Endometrial microvascular endothelial cells (primary cell): Measurements from ENCODE around the gene TMEM95. TPM values are rescaled to one million over a fixed set of nuclear protein-coding genes. Genes with fewer than 3 reads are reported as not detected.
"Not testable (repeated sequence)": the region's sequence is repeated elsewhere in the genome, so short reads cannot be mapped to it uniquely, and the experiment has no call there.

Experiments
- in situ Hi-C: cut with HindIII; loops from 2 replicates; pipeline ENCODE4 v1.10.0; 2017; ENCODE audit warnings: low sequenced_read_pairs, low pct_unique_long_range_greater_than_20kb; ENCODE audit errors: inconsistent ontology term
- total RNA-seq: library from RNA; depleted of rRNA; stranded (reverse); fragments of >200 nt; gene quantifications from one replicate; pipeline ENCODE4 v1.2.3, GENCODE V29; 2015; ENCODE audit errors: inconsistent ontology term

Gene TMEM95
- total RNA-seq, 1 donor from 2014 or later: not detected

DNA sequence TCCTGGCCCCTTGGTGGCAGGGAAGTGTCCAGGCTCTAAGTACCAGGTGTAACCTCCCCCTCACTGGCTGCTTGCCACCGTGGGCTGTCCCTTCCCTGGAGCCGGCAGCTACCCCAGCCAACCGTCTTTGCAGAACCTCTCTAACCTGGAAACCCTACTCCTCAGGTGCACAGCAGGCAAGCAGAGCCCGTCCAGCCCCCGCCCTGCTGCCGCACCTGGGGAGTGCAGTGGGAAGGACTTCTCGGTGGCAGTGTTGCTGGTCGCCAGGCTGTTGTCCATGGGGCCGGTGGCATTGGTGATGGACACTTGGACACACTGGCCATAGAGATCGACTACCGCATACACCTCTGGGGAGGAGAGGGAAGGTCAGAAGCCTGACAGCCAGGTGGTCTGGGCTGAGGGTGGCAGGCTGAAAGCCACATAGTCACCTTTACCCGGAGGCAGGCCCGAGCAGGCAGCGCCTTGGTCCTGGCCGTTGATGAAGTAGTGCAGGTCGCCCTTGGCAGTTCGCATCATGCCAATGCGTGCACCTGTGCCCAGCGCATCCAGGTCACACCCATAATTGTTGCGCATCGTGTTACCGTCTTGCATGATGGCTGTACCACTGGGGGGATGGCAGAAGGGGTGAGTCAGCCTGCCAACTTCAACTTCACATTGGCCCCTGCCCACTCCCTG lies 32.3 kb upstream of the TMEM95 start:
- in situ Hi-C loops: no loop called here

DNA sequence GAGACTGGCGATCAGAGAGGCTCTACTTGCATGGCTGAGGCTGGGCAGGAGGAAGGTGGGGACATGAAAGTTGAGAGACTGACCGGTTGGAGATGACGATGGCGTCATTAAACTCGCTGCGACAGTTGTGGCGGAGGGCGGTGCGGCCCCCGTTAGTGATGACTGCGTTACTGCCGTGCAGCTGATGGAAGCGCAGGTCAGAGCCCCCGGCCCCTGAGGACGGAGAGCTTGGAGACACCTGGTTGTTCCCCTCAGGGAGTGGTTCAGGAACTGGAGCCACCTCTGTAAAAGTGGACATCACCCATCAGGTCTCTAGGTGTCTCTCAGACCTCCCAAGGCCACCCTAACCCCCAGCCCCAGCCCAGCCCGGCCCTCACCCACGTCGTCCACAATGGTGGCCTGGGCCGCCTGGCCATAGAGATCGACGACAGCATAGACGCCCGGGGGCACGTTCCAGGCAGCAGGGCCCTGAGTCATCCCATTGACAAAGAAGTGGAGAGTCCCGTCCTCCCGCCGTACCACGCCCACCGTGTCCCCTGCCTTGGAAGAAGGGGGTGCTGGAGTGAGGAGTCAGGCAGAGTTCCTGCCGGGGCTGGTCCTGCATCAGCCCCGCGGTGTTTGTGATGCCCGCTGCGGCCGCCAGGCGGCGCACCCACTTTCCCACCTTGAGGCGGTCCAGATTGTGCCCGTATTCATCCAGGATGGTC lies 31.1 kb upstream of the TMEM95 start:
- in situ Hi-C loops: no loop called here

DNA sequence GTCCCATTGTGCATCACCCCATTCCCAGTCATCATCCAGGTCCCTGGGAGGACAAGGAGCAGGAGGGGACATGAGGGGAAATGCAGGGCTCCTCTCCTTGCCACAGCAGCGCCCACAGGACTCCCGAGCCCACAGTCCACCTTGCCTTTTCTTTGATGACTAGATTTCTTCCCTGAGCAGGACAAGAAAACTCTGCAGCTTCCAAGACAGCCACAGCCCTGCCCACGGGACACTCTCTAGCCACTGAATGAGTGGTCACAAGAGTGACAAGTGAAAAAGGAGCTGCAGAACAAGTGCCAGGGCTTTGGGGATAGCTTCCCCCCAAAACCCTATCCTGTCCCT lies 30.5 kb upstream of the TMEM95 start:
- in situ Hi-C loops: no loop called here

DNA sequence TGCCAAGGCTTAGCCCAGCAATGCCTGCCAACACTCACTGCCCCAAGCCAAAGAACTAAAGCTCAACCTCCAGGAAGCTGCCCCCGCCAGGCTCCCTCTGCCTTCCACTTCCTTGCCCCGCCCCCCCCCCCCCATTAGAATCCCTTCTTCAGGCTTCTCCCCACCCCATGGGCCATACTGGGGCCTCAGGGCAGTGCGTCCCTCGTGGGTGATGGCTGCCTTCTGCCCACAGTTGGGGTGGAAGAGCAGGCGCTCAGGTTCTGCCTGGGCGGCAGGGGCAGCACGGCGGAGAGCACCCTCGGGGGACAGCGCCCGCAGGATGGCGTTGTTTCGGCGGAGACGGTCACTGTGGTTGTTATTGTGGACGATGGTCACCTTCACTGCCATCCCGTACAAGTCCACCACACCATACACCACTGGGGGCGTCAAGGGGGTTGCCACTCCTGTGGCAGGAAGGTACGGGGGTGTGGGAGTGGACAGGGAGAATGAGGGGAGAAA lies 29.9 kb upstream of the TMEM95 start:
- in situ Hi-C loops: no loop called here

DNA sequence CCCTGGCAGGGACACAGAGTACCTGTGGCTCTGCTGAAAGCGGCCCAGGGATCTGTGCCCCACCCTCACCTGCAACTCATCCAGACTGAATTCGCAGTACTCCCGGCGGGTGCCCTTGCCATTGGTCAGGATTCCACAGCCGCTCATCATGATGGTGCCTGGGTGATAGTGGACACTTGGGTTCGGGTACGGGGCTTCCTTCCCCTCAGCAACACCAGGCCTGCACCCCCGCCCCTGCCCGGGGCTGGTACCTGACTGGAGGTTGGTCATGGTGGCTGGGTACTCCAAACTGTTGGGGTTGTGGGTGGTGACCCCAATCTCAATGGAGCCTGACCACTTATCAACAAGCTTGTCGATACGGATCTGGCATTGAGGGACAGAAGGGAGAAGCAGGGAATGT lies 28.8 kb upstream of the TMEM95 start:
- in situ Hi-C loops: no loop called here

DNA sequence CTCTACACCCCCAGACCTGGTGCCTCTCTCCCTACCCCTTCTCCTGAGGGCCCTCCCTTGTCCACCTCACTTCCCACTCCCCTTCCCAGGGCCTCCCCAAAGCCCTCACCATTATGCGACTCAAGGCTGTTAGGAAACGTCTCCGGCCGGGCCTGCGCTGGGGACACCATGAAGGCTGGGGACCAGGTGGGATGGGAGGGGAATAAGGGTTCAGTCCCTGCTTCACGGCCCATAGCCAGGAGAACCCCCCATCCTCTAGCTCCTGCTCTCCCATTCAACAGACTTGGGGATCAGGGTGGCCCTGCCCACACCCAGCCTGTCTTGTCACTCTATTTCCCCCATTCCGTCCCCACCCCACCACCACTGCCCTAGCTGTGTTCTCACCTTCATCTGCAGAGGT lies 27.9 kb upstream of the TMEM95 start:
- in situ Hi-C loops: no loop called here

DNA sequence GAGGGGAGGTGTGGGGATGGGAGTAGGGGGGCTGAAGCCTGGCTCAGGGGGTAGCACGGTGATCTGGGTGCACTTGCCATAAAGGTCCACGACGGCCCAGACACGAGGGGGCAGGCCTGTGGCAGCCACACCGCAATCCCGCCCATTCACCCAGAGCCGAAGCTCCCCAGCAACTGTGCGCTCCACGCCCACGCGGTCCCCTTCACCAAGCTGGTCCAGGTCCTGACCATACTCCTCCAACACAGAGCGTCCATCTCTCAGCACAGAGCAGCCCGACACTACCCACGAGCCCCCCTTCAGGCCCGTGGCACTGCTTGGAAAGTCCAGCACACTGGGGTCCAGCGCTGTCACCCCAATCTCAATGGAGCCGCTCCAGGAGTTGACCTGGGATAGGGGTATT lies 27.5 kb upstream of the TMEM95 start:
- in situ Hi-C loops: no loop called here

DNA sequence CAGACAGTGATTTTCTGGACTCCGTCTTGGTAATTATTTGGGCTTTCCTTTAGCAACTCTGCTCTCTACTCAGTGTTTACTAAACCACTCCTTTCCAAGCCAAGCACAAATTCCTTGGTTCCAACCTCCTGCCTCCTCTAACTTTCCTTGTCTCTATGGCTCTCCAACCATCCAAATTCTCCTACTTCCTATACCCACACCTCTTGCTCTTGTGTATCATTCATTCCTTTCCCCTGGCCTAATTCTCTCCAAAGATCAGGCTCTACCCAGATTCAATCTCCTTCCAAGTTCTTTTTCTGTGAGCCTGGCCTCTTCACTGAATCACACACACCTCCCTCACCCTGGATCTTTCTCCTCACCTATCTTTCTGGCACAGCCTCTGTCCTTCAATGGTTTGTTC lies 26.9 kb upstream of the TMEM95 start:
- in situ Hi-C loops: no loop called here

DNA sequence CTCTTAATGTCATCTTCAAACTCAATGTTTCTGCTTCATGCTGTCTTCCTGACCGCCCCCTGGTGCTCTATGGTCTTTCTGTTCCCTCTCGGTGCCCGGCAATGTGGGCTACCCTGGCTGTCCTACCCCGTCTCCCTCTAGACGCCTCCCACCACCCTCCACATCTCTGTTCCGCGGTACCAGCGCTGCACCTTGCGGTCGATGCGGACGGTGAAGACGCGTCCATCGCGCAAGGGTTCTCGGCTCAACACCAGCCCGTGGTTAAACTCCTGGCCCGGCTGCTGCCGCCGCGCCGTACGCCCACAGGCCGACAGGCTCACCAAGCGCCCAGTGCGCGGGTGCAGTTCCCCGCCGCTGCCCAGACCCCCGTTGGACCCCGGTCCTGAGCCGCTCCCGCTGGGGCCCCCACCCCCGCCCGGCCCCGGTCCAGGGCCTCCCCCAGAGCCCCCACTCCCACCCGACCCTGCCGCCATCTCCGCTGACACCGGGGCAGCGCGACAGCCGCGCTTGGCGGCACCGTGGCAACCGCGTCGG lies 26.0 kb upstream of the TMEM95 start, which contains the start of gene NEURL4:
NEURL4 (minus strand) TSS at position 496 of the 534 bp plus-strand sequence; CDS start at position 473, 23 bp downstream.
- in situ Hi-C loops: no loop called here

DNA sequence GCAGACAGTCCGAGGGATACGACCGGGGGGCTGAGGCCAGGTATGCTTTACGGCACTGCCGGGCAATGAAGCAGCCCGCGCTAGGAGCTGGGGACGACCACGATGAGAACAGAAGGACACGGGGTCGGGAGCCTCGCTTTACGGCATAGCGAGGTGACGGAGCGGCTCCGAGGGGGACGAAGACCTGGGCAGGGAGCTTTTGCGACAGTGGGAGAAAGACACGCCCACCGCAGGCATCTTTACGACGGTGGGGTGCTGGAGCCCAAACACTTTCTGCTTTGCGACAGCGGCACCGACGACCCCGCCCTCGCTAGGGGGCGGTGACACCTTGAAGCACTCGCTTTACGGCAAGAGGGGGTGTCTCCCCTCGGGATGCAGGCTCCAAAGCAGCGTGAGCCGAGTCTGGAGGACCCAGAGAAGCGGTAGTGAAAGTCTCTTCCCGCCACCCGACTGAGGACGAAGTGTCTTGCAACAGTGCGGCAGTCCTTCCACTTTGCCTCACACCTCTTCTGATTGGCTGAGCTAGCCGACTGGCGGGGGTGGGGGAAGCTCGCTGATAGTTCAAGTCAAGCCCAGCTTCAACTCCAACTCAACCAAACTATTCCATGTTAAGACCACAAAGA lies 25.5 kb upstream of the TMEM95 start:
- in situ Hi-C loops: no loop called here

DNA sequence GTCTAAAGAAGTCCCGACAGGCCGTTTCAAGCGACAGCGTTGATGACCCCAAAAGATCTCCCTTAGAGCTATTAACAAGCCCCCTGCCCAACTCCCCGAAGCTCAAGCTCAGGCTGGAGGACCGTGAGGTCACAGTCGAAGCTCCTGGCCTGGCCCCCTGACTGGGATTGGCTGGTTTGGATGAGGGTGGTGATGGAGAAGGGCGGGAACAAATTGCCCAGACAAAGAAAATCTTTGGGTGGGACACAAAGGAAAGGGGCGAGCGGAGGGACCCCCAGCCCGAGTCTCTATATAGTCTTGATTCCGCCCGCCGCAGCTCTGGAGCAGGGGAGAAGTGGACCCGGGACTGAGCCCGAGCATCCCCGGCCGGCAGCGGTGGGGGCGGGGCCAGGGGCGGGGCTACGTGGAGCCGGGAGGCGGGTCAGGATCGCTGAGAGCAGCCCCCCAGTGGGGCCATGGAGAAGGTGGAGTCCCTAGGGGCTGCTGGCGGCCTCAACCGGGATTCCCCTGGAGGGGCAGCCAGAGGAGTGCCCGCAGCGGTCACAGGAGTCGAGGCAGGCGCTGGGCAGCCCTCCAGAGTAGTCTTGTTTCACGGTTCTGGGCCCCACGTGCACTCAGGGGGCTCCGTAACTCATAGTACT lies 24.8 kb upstream of the TMEM95 start:
- in situ Hi-C loops: no loop called here

DNA sequence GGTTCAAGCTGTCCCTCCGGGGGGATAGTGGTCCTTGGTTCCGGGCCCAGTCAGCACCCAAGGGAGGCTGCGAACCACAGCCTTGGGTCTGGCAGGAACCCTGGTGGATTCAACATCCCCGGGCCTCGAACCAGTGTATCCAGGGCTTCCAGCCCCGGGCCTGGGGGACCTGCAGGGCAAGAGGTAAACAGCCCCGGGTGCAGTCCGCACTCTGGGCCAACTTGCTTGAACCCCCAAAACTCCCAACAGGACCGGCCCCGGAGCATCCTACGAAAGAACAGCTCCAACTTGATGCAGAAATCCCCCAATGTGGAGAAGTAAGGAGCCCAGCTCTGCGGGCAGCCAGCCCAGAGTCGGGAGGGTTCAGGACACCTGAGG lies 24.3 kb upstream of the TMEM95 start:
- in situ Hi-C loops: no loop called here

DNA sequence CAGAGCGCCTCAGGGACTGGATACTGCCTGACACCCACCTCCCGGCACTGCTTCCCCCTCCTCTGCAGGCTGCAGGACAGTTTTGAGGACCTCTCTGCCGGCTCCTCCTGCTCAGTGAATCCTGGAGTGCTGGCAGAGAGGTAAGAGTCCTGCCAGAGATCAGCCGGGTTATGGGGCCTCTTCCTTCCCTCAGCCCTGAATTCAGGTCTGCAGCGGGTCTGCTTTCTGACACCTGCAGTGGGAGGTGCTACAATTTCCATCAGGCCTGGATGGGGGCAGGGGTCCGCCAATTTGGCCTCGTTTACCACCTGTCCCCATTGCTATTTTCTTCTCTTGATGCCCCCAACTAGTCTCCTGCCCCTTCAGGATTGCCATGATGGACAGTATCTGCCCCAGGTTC lies 22.8 kb upstream of the TMEM95 start:
- in situ Hi-C loops: no loop called here

DNA sequence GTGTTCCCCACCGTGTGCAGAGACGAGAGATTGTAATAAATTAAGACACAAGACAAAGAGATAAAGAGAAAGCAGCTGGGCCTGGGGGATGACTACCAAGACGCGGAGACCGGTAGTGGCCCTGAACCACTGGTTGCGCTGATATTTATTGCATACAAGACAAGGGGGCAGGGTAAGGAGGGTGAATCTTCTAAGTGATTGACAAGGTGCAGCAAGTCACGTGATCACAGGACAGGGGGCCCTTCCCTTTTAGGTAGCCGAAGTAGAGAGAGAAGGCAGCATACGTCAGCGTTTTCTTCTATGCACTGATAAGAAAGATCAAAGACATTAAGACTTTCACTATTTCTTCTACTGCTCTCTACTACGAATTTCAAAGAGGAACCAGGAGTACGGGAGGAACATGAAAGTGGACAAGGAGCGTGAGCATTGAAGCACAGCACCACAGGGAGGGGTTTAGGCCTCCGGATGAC lies 22.3 kb upstream of the TMEM95 start:
- in situ Hi-C loops: not testable (repeated sequence)

DNA sequence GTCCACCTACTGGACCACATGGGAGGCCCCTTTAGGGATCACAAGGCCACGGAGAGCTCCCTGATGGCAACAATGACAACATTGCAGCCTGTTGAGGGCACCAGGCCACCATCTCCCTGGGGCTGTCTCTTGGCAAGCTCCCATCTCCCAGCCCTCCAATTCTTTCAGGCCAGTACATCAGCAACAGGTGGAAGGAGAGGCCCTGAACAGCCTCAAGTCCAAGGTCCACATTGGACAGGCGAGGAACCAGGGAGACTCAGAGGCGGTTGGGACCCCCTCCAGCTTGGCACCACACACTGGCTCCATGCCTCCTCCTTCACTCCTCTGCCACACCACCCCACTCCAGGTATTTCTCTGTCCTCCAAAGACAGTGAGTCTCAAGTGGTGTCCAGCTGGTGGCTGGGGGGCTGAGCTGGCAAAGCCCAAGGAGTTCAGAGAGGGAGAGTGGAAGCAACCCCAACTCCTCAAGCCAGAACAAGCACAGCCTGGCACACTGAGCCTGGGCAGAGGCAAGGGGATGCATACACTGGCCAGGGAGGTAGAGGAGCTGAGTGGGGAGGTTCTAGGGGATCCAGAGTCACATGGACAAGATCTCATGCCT lies 19.9 kb upstream of the TMEM95 start:
- in situ Hi-C loops: no loop called here

DNA sequence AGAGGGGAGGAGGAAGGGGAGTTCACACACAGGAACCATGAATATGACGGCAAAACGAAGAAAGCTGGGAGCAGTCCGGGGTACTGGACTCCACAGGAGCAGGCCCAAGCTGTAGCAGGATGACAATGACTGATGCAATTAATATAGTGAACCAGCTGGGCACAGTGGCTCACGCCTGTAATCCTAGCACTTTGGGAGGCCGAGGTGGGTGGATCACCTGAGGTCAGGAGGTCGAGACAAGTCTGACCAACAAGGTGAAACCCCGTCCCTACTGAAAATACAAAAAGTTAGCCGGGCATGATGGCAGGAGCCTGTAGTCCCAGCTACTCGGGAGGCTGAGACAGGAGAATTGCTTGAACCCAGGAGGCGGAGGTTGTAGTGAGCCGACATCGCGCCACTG lies 19.2 kb upstream of the TMEM95 start:
- in situ Hi-C loops: not testable (repeated sequence)

DNA sequence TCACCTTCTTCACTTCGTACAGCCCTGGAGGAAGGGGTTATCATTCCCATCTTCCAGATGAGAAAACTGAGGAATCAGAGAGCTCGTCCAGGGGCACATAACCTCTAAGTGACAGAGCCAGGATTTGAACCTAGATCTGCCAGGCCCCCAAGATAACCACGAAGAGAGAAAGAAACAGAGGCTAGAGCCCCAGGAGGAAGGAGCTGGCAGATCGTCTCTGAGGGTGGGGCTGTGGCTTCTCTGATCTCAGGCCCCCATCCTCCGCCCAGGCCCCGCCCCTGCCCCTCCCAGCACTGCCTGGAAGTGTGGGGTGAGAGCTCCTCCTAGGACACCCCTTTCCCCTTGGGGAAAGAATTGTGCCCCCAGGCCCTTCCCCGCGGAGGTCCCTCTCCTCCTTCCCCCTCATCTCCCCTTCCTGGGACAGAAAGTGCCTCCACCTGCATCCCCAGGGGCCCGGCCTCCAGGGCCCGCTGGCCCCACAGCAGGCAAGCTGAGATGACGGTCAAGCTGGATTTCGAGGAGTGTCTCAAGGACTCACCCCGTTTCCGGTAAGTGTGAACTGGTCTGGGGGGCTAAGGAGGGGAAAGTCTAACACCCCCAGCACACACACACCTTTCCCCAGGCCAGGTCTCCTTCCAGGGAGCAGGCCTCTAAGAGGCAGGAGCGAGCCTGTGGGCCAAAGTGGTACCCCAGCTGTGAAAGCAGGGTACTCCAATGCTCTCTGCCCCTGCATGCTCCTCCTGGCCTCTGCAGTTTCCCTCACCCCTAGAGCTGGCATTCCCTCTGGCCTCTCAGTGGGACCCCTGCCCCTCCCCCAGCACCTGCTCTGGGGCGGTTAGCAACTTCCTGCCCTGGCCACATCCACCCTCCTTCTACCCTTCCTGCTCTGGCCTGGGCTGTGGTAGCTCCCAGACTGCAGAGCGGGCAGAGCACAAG lies 18.4 kb upstream of the TMEM95 start, which contains the start of gene ACAP1:
ACAP1 (plus strand) TSS at position 290 of the 936 bp plus-strand sequence; CDS start at position 496, 206 bp downstream.
- in situ Hi-C loops: no loop called here

DNA sequence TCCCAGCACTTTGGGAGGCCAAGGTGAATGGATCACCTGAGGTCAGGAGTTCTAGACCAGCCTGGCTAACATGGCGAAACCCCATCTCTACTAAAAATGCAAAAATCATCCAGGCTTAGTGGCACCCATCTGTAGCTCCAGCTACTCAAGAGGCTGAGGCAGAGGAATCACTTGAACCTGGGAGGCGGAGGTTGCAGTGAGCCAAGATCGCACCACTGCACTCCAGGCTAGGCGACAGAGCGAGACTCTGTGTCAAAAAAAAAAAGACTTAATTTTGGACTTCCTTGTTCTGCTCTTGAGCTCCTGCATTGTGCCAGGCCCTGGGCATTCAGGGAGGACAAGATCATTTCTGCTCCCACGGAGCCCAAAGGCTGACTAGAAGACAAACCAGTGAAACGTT lies 17.4 kb upstream of the TMEM95 start:
- in situ Hi-C loops: not testable (repeated sequence)
